Right lobe of liver (tissue), 6 donors: Measurements from ENCODE around the gene TMEM233. TPM values are rescaled to one million over a fixed set of nuclear protein-coding genes. Genes with fewer than 3 reads are reported as not detected.

ENCODE experiments used
- ATAC-seq, 4 donors: fragments of 200-7000 bp; cut with Tn5 transposase; one replicate each; pipeline ENCODE4 v1.9.1; 2020; ENCODE audit warnings: mild to moderate bottlenecking in 4 of 4, moderate library complexity in 4 of 4
- DNase-seq, 3 donors: peaks; one replicate each; pipeline ENCODE4 v3.0.0-alpha.2; 2020
- H3K27ac ChIP-seq, 3 donors: fragments of 200-600 bp; one replicate each; pipeline ENCODE4 v1.8.0; 2022
- H3K27me3 ChIP-seq, 2 donors: fragments of 200-600 bp; one replicate each; pipeline ENCODE4 v1.8.0; 2022
- H3K36me3 ChIP-seq, 4 donors: fragments of 200-600 bp; sonication (generic) in 1 of 4; one replicate each; pipeline versions ENCODE4 v1.5.1 to v1.8.0; 2017 to 2022; ENCODE audit warnings: control low read depth in 1 of 4
- H3K4me1 ChIP-seq, 4 donors: fragments of 200-600 bp; sonication (generic) in 1 of 4; one replicate each; pipeline versions ENCODE4 v1.5.1 to v1.8.0; 2017 to 2022; ENCODE audit warnings: control low read depth in 1 of 4
- H3K4me3 ChIP-seq, 3 donors: fragments of 200-600 bp; one replicate each; pipeline ENCODE4 v1.8.0; 2022
- H3K9me3 ChIP-seq, 4 donors: fragments of 200-600 bp; sonication (generic) in 1 of 4; one replicate each; pipeline versions ENCODE4 v1.5.1 to v1.8.0; 2017 to 2022; ENCODE audit warnings: control low read depth in 1 of 4
- CTCF ChIP-seq, 4 donors: fragments of 200-600 bp in 3 of 4; fragments of 450-650 bp in 1 of 4; IDR thresholded peaks; one replicate each; pipeline versions ENCODE4 v1.5.1 to v1.8.0; 2016 to 2022; ENCODE audit warnings: antibody characterized with exemption in 4 of 4, mild to moderate bottlenecking in 2 of 4
- POLR2A ChIP-seq: fragments of 450-650 bp; IDR thresholded peaks from one replicate; pipeline ENCODE4 v1.6.1; 2017; ENCODE audit warnings: antibody characterized with exemption, mild to moderate bottlenecking
- whole genome bisulfite sequencing: methylation state at CpG from one replicate; pipeline ENCODE4 v1.1.6; 2018; ENCODE audit warnings: low coverage, low lambda C conversion rate; ENCODE audit not compliant: insufficient coverage; ENCODE audit errors: missing lambda C conversion rate; 5-methylcytosine and 5-hydroxymethylcytosine counted together
- intact Hi-C, 2 donors: fragments of 100-400 bp; cut with DNase I; formaldehyde crosslinking; loops; one replicate each; pipeline versions ENCODE4 v1.11.2 to v1.14.1; 2022
- total RNA-seq, 6 experiments: library from RNA; depleted of rRNA in 2 of 6; stranded (reverse); fragments of >200 nt in 2 of 6; fragmentation: NEBNext Ultra II Directional in 3 of 6; extraction: Animal tissue kit (Norgen Biotek cat#: 25700) in 3 of 6; gene quantifications; one replicate each; pipeline versions ENCODE4 v1.1.0 to v1.2.4, GENCODE V29; 2016 to 2023
- donor health status: DM: no; HTN: yes; CAD: no.
- donor health status: DM: no; HTN: no; CAD: no.
- donor health status: DM: no; HTN: no; CAD: no.
- donor health status: DM: no; HTN: yes; CAD: no.
- donor health status: DM: no; HTN: yes; CAD: no.

TMEM233 gene
- total RNA-seq, 6 experiments from 2014 or later = 0.09 to 0.40 (median 0.21) TPM; not detected in 2

- intact Hi-C loops = no loop called here
- TF ChIP-seq POLR2A (no peak), CTCF (IDR thresholded peaks at IDR 0.05) (no peak)
- Histone ChIP-seq H3K36me3 (no peaks in the 10 kb centered on the region), H3K27ac (peak overlapping the region in 1 of 3 donors; percentile 49), H3K4me3 (no peak overlapping the region), H3K27me3 (no peaks in the 10 kb centered on the region), H3K9me3 (no peaks in the 10 kb centered on the region), H3K4me1 (peaks cover 0 to 62% (median 17%) of the 10 kb centered on the region in 4 donors)
- no peak for ATAC-seq
- WGBS = 43% methylated on average over 13 of the region's 14 CpGs
- DNase-seq = no peak
Observed at GRCh38 chr12:119687406-119687805, 93.8 kb downstream of the TMEM233 start.

GRCh38 chr12:119687879-119688278 is 94.3 kb downstream of the TMEM233 start:
- Histone ChIP-seq H3K4me1 (peaks cover 0 to 57% (median 13%) of the 10 kb centered on the region in 4 donors), H3K9me3 (no peaks in the 10 kb centered on the region), H3K36me3 (no peaks in the 10 kb centered on the region), H3K27me3 (no peaks in the 10 kb centered on the region), H3K27ac (peak overlapping the region in 2 of 3 donors; percentile 34 to 49), H3K4me3 (no peak overlapping the region)
- ATAC-seq = no peak
- 78% methylated on average over 1 of the region's 9 CpGs for WGBS
- intact Hi-C loops = no loop called here
- DNase-seq = no peak
- no peak for TF ChIP-seq CTCF (IDR thresholded peaks at IDR 0.05)
- TF ChIP-seq POLR2A = no peak

- intact Hi-C loops = no loop called here
- peaks cover 0 to 36% (median 9%) of the 10 kb centered on the region in 4 donors for H3K4me1 ChIP-seq
- H3K27ac ChIP-seq = no peak overlapping the region
Observed at GRCh38 chr12:119689935-119690500, 96.4 kb downstream of the TMEM233 start.

GRCh38 chr12:119691202-119691810 is 97.7 kb downstream of the TMEM233 start:
- 34% methylated on average over 6 of the region's 6 CpGs for WGBS
- H3K27me3 ChIP-seq = no peaks in the 10 kb centered on the region
- peak overlapping the region in 1 of 3 donors; percentile 24 for H3K27ac ChIP-seq
- TF ChIP-seq CTCF (IDR thresholded peaks at IDR 0.05) = no peak
- no peak for TF ChIP-seq POLR2A
- no peak for DNase-seq
- intact Hi-C loops = no loop called here
- peaks cover 0 to 28% (median 6%) of the 10 kb centered on the region in 4 donors for H3K4me1 ChIP-seq
- no peak overlapping the region for H3K4me3 ChIP-seq
- ATAC-seq = peak; percentile 24 to 38 (median 32)
- no peaks in the 10 kb centered on the region for H3K36me3 ChIP-seq
- H3K9me3 ChIP-seq = no peaks in the 10 kb centered on the region

More at GRCh38 chr12:119689935-119690500, 96.4 kb downstream of the TMEM233 start:
- Histone ChIP-seq H3K4me3 (no peak overlapping the region), H3K9me3 (no peaks in the 10 kb centered on the region), H3K36me3 (no peaks in the 10 kb centered on the region), H3K27me3 (no peaks in the 10 kb centered on the region)
- DNase-seq (no peak), ATAC-seq (no peak)
- WGBS = 98% methylated on average over 12 of the region's 38 CpGs
- TF ChIP-seq CTCF (IDR thresholded peaks at IDR 0.05) = no peak
- TF ChIP-seq POLR2A = no peak
